Measurements from ENCODE around the gene KRTAP12-2.
"Not testable (repeated sequence)": the region's sequence is repeated elsewhere in the genome, so short reads cannot be mapped to it uniquely, and the experiment has no call there.

Gene KRTAP12-2

DNA sequence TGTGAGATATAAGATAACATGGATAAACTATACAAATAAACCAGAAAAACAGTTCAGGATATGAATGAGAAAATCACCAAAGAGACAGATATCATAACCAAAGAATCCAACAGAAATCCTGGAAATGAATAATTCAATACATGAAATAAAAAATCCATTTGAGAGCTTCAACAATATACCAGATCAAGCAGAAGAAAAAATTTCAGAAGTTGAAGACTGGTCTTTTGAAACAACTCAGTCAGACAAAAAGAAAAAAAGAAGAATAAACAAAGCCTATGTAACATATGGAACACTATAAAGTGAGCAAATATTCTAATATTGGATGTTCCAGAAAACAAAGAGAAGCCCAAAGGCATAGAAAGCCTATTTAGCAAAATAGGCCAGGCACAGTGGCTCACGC, 5.2 kb upstream of the KRTAP12-2 start:
- H3K4me1 ChIP-seq (ENCODE audit: control insufficient read depth, insufficient read depth, low read length) = no peaks in the 10 kb centered on the region
- no peak overlapping the region for H3K4me2 ChIP-seq (ENCODE audit: low read length)
- H3K9me3 ChIP-seq (replicated peaks; ENCODE audit: low read length) = no peaks in the 10 kb centered on the region
- H3K9ac ChIP-seq (ENCODE audit: low read depth, low read length) = no peak overlapping the region
- peaks cover 26% of the 10 kb centered on the region for H3K27me3 ChIP-seq (ENCODE audit: control insufficient read depth, insufficient read depth, low read length)
- H3K36me3 ChIP-seq (ENCODE audit: insufficient read depth, low read length) = no peaks in the 10 kb centered on the region
- H3K4me3 ChIP-seq (ENCODE audit: low read length) = no peak overlapping the region

DNA sequence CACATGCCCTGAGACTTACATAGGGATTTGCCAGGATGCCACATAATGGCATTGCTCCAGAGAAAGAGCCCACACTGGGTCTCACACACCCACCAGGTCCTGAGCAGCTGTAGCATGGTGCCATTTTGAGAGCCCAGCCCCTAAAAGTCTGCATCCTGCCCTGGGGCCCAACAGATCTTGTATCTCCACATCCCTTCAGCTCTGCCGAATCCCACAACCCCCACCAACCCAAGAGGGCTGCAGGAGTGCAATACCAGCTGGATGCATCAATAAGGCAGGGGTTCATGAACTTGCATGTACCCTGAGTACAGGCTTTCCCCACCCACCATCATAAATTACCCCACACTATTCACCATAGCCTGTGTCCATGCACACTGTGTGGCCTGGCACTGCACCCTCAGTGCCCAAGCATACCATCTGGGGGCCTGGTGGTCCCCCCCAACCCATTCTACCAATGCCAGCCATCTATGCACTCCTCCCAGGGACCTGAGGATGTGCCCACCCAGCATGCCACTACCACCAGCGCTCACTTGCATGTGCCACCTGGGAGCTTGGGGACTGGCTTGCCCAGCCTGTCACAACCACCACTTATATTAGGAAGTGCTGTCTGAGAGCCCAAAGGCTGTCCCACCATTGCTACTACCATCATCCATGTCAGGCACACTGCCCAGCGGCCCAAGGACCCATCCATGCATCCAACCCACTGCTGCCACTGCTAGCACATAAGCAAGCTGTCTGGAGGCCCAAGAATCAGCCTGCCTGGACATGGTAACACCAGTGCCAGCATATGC, 4.1 kb upstream of the KRTAP12-2 start:
- Histone ChIP-seq H3K9me3 (replicated peaks; ENCODE audit: low read length) (no peaks in the 10 kb centered on the region), H3K4me2 (ENCODE audit: low read length) (no peak overlapping the region), H3K4me1 (ENCODE audit: control insufficient read depth, insufficient read depth, low read length) (no peaks in the 10 kb centered on the region), H3K4me3 (ENCODE audit: low read length) (no peak overlapping the region), H3K27me3 (ENCODE audit: control insufficient read depth, insufficient read depth, low read length) (peaks cover 16% of the 10 kb centered on the region), H3K9ac (ENCODE audit: low read depth, low read length) (no peak overlapping the region), H3K36me3 (ENCODE audit: insufficient read depth, low read length) (no peaks in the 10 kb centered on the region)

DNA sequence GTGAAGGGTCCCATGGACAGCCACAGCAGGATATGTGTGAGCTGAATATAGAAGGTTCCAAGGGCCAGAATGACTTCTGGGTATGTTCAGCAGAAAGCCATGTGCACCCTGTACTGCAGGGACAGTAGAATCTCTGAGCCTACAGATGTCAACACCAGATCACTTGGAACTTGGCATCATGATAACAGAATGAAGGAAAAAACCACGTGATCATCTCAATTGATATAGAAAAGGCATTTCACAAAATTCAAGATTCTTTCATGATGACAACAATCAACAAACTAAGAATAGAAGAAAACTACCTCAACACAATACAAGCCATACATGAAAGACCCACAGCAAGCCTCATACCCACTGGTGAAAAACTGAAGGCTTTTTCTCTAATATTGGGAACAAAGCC, 885 bp upstream of the KRTAP12-2 start:
- no peaks in the 10 kb centered on the region for H3K36me3 ChIP-seq (ENCODE audit: insufficient read depth, low read length)
- H3K4me1 ChIP-seq (ENCODE audit: control insufficient read depth, insufficient read depth, low read length) = no peaks in the 10 kb centered on the region
- H3K4me3 ChIP-seq (ENCODE audit: low read length) = no peak overlapping the region
- H3K27me3 ChIP-seq (ENCODE audit: control insufficient read depth, insufficient read depth, low read length) = peaks cover 12% of the 10 kb centered on the region
- no peak overlapping the region for H3K4me2 ChIP-seq (ENCODE audit: low read length)
- no peaks in the 10 kb centered on the region for H3K9me3 ChIP-seq (replicated peaks; ENCODE audit: low read length)
- no peak overlapping the region for H3K9ac ChIP-seq (ENCODE audit: low read depth, low read length)

DNA sequence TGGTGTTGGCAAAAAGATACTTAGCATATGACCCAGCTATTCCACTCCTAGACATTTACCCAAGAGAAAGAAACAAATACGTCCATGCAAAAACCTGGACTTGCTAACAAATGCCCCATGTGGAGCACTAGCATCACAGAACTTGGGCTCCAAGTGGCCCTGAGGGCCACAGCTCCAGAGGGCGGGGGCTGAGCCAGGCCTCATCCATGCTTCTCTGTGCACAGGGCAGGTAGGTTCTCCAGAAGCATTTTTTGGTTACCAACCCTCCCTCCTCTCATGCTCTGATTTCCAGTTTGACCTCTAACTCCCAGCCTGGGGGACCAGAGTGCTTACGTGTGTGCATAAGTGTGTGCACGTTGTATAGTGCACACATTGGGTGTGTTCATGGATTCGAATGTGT, 2.0 kb downstream of the KRTAP12-2 start:
- Histone ChIP-seq H3K9me3 (replicated peaks; ENCODE audit: low read length) (no peaks in the 10 kb centered on the region), H3K4me1 (ENCODE audit: control insufficient read depth, insufficient read depth, low read length) (no peaks in the 10 kb centered on the region), H3K9ac (ENCODE audit: low read depth, low read length) (no peak overlapping the region), H3K36me3 (ENCODE audit: insufficient read depth, low read length) (no peaks in the 10 kb centered on the region), H3K4me2 (ENCODE audit: low read length) (no peak overlapping the region), H3K27me3 (ENCODE audit: control insufficient read depth, insufficient read depth, low read length) (peaks cover 18% of the 10 kb centered on the region), H3K4me3 (ENCODE audit: low read length) (no peak overlapping the region)

DNA sequence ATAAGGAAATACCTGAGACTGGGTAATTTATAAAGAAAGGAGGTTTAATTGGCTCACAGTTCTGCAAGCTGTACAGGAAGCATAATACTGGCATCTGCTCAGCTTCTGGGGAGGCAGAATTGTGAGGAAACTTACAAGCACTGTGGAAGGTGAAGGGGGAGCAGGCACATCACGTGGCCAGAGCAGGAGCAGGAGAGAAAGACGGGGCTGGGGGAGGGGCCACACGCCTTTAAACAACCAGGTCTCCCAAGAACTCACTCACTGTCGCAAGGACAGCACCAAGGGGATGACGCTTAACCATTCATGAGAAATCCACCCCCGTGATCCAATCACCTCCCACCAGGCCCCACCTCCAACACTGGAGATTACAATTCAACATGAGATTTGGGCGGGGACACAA, 5.2 kb downstream of the KRTAP12-2 start:
- H3K4me1 ChIP-seq (ENCODE audit: control insufficient read depth, insufficient read depth, low read length); H3K36me3 ChIP-seq (ENCODE audit: insufficient read depth, low read length); H3K9ac ChIP-seq (ENCODE audit: low read depth, low read length); H3K4me2 ChIP-seq (ENCODE audit: low read length); H3K4me3 ChIP-seq (ENCODE audit: low read length); H3K9me3 ChIP-seq (replicated peaks; ENCODE audit: low read length): not testable (repeated sequence)
- H3K27me3 ChIP-seq (ENCODE audit: control insufficient read depth, insufficient read depth, low read length) = peaks cover 30% of the 10 kb centered on the region

DNA sequence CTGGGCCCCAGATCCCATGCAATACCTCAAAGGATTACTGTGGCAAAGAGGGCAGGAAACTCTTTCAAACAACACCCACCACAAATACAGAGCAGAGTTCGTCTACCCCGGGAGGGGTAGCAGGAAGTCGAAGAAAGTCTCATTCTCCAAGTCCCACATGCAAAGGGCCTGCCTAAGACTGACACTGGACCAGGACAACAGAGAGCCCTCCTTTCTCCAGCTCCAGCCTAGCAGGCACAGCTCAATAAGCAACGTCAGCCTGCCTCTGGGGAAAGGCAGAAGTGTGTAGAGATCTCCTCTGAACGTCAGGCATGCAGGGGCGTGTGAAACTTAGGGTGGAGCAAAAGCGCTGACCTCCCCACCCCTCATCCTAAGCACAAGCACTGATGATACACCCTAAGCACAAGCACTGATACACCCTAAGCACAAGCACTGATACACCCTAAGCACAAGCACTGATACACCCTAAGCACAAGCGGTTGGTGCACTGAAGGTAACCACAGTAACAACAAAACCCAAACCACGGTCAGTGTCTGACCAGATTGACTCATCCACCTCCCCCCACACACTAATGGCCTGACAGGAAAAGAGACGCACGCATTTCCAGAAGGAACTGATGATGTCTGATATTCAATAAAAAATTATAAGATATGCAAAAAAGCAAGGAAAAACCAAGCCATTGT, 7.7 kb downstream of the KRTAP12-2 start:
- Histone ChIP-seq H3K9ac (ENCODE audit: low read depth, low read length) (no peak overlapping the region), H3K36me3 (ENCODE audit: insufficient read depth, low read length) (no peaks in the 10 kb centered on the region), H3K4me3 (ENCODE audit: low read length) (no peak overlapping the region), H3K4me2 (ENCODE audit: low read length) (no peak overlapping the region), H3K9me3 (replicated peaks; ENCODE audit: low read length) (no peaks in the 10 kb centered on the region), H3K27me3 (ENCODE audit: control insufficient read depth, insufficient read depth, low read length) (peaks cover 29% of the 10 kb centered on the region), H3K4me1 (ENCODE audit: control insufficient read depth, insufficient read depth, low read length) (no peaks in the 10 kb centered on the region)

DNA sequence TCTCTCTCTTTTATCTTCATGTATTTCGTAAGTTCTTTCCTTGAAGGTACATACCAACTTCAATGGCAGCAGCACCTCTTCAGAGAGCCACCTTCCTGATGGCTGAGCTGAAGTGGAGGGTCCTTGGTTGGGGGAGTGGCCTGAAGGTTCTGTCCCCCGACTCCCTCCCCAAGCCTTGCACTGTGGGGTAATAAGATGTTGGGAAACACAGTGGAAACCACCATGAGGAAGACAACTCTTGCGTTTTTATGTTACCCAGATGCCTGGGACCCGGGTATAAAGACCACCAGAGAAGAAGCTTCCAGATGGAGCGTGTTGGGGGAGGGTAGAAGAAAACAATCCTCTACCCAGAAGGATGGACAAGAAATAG, 8.2 kb downstream of the KRTAP12-2 start:
- Histone ChIP-seq H3K4me1 (ENCODE audit: control insufficient read depth, insufficient read depth, low read length) (no peaks in the 10 kb centered on the region), H3K27me3 (ENCODE audit: control insufficient read depth, insufficient read depth, low read length) (peaks cover 34% of the 10 kb centered on the region), H3K9me3 (replicated peaks; ENCODE audit: low read length) (no peaks in the 10 kb centered on the region), H3K4me3 (ENCODE audit: low read length) (no peak overlapping the region), H3K9ac (ENCODE audit: low read depth, low read length) (no peak overlapping the region), H3K36me3 (ENCODE audit: insufficient read depth, low read length) (no peaks in the 10 kb centered on the region), H3K4me2 (ENCODE audit: low read length) (no peak overlapping the region)

DNA sequence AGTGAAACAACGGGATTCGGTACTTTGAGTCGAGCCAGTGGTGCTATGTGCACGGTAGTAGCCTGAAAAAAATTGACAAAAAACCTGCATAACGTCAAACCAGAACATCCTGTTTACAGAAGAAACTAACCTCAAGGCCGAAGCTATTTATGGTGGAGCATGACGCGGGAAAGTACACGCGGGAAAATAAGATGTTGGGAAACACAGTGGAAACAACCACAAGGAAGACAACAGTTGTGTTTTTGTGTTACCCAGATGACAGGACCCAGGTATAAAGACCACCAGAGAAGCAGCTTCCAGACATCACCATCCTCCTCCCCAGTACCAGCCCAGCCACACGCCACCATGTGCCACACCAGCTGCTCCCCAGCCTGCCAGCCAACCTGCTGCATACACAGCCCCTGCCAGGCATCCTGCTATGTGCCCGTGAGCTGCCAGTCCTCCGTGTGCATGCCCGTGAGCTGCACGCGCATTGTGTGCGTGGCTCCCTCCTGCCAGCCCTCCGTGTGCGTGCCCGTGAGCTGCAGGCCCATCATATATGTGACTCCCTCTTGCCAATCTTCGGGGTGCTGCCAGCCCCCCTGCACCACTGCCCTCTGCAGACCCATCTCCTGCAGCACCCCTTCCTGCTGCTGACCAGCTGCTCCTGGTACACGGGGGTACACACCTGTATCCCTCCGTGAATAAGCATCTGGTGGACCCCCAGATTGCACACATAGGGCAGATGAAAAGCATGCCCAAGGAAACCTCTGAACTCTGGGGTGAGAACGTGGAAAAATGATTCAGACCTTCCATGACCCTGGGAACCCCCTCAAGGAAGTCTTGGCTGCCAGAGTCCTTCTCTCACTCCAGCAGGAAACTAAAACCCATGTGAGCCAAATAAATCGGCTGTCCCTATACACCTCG, 8.8 kb downstream of the KRTAP12-2 start, which contains the start of gene KRTAP12-3:
Gene KRTAP12-3 (plus strand): TSS at position 298 of the 906 bp plus-strand sequence. CDS start 48 bp downstream, at position 346.
- Histone ChIP-seq H3K4me2 (ENCODE audit: low read length) (no peak within 1 kb of the TSS), H3K27me3 (ENCODE audit: control insufficient read depth, insufficient read depth, low read length) (peaks cover 35% of the 10 kb centered on the region), H3K9ac (ENCODE audit: low read depth, low read length) (no peak within 1 kb of the TSS), H3K9me3 (replicated peaks; ENCODE audit: low read length) (no peaks in the 10 kb centered on the region), H3K36me3 (ENCODE audit: insufficient read depth, low read length) (no peaks in the 10 kb centered on the region), H3K4me3 (ENCODE audit: low read length) (no peak within 1 kb of the TSS), H3K4me1 (ENCODE audit: control insufficient read depth, insufficient read depth, low read length) (no peaks in the 10 kb centered on the region)

DNA sequence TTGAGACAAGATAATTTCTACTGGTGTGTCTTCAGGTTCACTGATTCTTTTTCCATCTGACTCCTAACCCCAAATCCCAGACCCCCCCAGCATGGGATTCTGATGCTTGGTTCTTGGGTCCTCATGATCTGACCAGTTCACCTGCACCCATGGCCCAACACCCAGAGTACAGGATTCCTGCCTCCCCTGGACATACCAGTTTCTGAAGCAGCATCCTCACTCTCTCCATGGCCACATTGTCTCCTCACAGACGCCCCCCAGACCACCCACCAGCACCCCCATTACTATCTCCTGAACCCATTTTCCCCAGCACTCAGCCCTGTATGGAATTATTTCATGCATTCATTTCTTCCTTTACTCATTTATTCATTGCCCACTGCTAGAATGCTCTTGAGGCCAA, 9.9 kb downstream of the KRTAP12-2 start:
- Histone ChIP-seq H3K36me3 (ENCODE audit: insufficient read depth, low read length) (no peaks in the 10 kb centered on the region), H3K9ac (ENCODE audit: low read depth, low read length) (no peak overlapping the region), H3K4me1 (ENCODE audit: control insufficient read depth, insufficient read depth, low read length) (no peaks in the 10 kb centered on the region), H3K4me2 (ENCODE audit: low read length) (no peak overlapping the region), H3K27me3 (ENCODE audit: control insufficient read depth, insufficient read depth, low read length) (peaks cover 29% of the 10 kb centered on the region), H3K9me3 (replicated peaks; ENCODE audit: low read length) (no peaks in the 10 kb centered on the region), H3K4me3 (ENCODE audit: low read length) (no peak overlapping the region)

DNA sequence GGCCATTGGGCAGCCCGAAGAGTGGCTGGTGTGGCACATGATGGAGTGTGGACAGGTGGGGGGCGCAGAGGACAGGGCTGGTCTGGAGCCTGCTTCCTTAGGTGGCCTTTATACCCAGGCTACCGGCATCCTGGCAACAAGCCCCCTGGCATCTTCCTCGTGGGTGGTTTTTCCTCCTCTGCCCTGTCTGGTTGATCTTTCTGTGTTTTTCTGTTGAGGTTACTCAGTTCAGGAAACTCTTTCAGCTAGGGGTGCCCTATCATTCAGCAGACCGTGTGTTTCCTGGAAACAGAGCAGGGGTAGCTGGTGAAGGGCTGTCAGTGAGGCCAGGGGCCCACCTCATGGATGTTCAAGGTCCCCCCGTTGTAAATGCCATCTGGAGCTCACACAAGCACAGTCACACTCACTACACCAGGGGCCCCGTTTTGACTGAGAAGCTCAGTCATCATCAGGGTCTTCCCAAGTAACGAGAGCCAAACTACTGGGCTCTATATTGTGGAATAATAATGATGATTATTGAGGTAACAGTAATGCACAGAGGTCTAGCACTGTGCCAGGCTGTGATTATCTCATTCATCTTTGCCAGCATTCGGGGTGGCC, 12.1 kb downstream of the KRTAP12-2 start, which contains the start of gene KRTAP12-4:
Gene KRTAP12-4 (minus strand): TSS at position 84 of the 600 bp plus-strand sequence. CDS start 45 bp downstream, at position 39.
- Histone ChIP-seq H3K27me3 (ENCODE audit: control insufficient read depth, insufficient read depth, low read length) (peaks cover 31% of the 10 kb centered on the region), H3K9me3 (replicated peaks; ENCODE audit: low read length) (no peaks in the 10 kb centered on the region), H3K4me3 (ENCODE audit: low read length) (no peak within 1 kb of the TSS), H3K36me3 (ENCODE audit: insufficient read depth, low read length) (no peaks in the 10 kb centered on the region), H3K4me2 (ENCODE audit: low read length) (no peak within 1 kb of the TSS), H3K4me1 (ENCODE audit: control insufficient read depth, insufficient read depth, low read length) (no peaks in the 10 kb centered on the region), H3K9ac (ENCODE audit: low read depth, low read length) (no peak within 1 kb of the TSS)

Measured in skeletal muscle satellite cell (primary cell).